HG02938 (cell line): ENCODE results near the gene ATP2A2.

ENCODE experiments used
- ATAC-seq: cut with Tn5 transposase; IDR thresholded peaks from one replicate; pipeline ENCODE4 v1.9.1; 2021; ENCODE audit warnings: mild to moderate bottlenecking, moderate library complexity; ENCODE audit not compliant: unreplicated experiment

ATP2A2 gene

GRCh38 chr12:110258466-110258865 is 22.6 kb upstream of the ATP2A2 start:
- no peak for ATAC-seq

DNA sequence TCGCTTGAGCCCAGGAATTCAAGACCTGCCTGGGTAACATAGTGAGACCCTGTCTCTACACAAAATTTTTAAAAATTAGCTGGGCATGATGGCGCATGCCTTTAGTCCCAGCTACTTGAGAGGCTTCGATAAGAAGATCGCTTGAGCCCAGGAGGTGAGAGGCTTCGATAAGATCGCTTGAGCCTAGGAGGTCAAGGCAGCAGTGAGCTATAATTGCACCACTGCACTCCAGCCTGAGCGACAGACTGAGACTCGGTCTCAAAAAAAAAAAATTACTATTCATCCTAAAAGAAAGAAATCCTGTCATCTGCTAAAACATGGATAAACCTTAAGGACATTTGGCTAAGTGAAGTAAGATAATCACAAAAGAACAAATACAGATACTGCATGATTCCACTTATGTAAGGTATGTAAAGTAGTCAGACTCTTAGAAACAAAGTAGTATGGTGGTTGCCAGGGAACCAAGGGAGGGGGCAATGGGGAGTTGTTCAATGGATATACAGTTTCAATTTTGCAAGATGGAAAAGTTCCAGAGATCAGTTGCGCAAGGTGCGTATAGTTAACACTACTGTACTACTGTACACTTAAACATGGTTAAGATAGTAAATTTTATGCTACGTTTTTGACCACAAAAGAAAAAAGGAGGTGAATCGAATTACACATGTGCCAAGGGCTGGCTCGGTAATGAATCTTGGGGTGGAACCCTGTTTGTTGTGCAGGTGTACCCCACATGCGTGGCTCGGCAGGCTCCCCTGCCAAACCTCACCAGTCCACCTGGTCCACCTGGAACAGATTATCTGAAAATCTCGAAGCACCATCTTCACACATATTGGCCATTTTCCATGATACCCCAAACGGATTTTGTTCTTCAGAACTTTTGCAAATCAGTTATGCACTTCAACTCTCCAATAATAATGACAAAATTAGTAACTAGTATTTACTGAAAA is 18.3 kb upstream of the ATP2A2 start:
- no peak for ATAC-seq

- ATAC-seq: no peak
Measured at GRCh38 chr12:110266381-110266960, 14.6 kb upstream of the ATP2A2 start.

DNA sequence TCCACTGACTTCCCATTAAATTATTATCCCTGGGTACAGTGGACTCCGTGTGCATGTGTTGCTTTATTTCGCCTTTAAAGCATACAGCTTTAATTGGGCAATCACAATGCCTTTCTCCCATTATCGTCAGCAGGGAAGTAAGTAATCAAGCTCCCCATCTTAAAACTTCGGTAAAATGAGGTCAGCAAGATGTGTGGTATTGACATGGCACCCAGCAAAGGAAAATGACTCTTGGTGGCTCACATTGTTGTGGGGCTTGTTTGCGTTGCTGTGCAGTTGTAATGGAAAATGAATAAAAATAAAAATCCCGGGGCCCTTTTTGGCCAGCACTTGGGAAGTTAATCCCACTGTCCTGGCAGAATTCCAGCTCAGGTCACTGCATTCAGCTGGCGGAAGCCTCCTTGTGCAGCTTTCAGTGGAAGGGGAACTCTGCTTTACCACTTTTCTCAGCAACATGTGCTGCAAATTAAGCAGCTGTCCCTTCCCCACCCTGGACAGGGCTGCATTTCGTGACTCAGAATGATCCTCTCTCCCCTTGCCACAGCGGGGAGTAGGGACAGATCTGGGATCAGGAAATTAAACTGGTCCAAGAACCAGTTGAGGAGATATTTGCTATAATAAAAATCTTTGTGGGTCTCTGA is 13.9 kb upstream of the ATP2A2 start:
- no peak for ATAC-seq

- no peak for ATAC-seq
Measured at GRCh38 chr12:110269622-110270124, 11.4 kb upstream of the ATP2A2 start.

DNA sequence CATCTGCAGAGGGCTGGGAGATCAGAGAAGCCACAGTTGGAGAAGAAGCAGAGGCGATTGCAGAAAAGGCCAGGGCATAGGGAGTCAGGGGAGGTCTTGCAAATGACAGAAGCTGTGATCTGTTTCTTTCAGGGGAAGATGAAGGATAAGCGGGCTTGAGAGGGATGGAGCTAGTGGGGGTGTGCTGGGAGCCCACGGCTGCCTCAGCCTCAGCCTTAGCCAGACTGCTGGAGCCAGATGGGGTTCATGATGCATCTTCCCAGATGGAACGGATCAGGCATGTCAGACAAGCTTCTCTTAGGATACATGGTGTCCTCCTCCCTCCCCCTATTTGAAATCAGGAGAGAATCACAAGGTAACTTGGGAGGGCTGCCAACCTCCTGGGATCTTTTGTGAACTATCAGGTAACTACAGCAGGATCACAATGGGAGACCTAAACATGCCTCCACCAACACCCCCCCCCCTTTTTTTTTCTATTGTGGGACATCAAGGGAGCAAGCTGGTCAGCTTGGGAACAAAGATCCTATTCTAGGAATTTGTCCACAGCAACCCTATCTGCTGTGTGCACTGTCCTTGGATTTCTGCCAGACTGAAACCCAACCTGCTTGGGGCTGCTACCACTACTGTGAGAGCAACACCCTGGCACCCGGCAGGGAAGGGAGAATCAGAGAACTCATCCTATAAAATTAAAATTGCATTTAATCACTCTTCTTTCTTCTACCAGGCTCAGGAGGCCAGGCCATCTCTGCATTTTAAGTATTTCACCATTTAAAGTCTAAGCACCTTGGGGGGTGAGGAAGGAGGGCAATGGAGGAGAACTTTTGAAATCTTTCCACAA is 10.7 kb upstream of the ATP2A2 start:
- ATAC-seq: no peak

GRCh38 chr12:110271015-110271414 is 10.0 kb upstream of the ATP2A2 start:
- no peak for ATAC-seq

DNA sequence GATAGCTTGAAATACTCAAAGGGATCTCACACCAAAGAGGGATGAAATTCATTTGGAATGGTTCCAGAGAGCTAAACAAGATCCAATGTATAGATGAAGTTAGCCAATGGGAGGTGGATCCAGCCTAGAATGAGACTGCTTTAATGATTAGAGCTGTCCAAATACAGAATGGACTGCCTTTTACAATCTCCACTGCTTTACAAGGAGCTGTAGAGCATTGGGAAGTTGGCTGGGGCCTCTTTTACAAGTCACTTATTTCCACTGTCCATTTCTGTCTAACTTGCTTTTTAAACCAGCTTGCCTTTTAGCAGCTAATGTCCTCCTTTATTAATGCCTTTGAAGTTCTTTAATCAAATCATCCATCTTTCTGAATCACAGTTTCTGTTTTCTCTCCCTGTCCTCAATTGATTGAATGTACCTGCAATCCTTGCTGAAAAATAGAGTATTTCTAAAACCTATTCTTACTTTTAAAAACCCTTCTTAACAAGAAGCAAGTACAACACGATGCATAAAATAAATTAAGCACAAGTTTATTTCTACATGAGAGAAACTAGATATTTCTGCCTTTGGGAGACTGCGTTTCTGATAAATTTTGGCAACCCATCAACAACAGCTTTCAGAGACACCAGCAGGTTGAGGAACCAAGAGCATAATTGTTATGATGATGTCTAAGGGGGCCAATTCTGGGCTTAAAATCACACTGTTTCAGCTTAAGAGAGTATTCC is 3.4 kb upstream of the ATP2A2 start:
- no peak for ATAC-seq

- no peak for ATAC-seq
Measured at GRCh38 chr12:110278255-110278536, 2.9 kb upstream of the ATP2A2 start.

DNA sequence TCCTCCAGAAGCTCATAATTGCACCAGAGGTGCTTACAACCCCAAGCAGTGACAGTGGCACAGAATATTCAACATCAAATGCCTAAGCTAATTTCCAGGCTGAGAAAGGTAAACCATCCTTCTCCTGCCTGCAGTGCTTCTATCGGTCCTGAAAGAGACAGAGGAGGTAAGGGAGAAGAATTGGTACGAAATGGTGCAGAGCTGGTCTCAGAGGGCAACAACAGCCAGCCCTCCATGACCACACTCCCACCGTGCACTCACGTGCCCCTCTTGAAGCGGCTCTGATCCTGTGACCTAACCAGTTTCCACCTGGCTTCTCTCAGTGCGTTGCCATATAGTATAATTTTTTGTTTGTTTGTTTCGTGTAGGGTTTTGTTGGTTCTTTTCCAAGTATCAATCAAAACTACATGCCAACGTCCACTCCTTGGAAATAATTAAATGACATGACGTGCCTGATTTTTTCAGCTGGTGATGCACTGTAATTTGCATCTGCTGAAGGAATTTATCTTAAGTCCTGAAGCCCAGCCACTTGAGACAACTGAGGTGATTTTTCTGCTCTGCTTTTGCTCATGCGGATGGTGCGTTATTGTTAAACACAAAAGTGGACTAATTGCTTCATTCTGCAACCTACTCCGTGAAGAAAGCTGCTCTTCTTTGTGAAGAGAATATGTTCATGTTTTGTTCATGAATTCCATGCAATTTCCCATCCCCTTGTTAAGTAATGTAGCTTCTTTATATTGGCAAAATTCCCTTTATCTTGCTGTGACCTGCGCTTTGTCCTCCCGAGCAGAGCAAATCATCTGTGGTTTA is 1.3 kb upstream of the ATP2A2 start:
- ATAC-seq: no peak

- peak; percentile 11 for ATAC-seq
Measured at GRCh38 chr12:110280392-110280778, 662 bp upstream of the ATP2A2 start.

GRCh38 chr12:110281549-110282299 is 677 bp downstream of the ATP2A2 start:
- ATAC-seq: peak; percentile 34

DNA sequence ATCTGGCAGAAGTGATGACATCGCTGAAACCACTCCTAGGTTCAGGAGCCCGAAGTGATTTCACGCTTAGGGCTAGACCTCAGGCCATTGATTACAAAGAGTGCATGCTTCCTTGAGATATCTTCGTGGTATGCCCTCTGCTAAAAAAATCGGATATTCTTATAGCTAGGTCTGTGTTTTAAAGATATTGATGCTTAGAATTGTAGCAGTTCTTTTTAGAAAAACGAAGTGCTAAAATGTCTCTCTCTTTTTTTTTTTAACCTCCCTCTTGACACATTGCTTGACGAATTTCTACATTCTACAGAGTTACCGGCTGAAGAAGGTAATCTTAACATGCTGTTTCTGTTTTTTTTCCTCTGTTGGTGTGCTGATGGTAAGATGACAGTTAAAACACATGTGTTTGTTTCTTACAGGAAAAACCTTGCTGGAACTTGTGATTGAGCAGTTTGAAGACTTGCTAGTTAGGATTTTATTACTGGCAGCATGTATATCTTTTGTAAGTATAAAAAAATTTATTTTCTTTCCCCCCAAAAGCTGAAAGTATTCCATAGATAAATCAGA is 1.3 kb downstream of the ATP2A2 start:
- no peak for ATAC-seq

- ATAC-seq: no peak
Measured at GRCh38 chr12:110282956-110283817, 2.1 kb downstream of the ATP2A2 start.

- ATAC-seq: no peak
Measured at GRCh38 chr12:110284597-110284996, 3.5 kb downstream of the ATP2A2 start.

DNA sequence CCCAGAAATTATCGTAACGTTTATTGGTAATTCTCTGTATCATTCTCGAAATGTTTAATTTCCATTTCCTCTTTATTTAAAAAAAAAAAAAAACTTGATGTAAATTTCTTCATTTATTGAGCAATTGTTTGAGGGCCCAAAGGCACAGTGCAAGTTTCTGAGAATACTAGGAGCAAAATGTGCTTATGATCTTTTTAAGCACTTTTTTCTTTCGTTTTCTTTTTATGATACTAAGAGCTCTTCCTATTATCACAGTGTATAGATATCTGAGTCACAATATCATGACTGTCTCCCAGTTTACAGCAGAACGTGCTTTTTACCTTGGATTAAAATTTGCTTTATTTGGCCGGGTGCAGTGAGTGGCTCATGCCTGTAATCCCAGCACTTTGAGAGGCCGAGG is 5.6 kb downstream of the ATP2A2 start:
- ATAC-seq: no peak

DNA sequence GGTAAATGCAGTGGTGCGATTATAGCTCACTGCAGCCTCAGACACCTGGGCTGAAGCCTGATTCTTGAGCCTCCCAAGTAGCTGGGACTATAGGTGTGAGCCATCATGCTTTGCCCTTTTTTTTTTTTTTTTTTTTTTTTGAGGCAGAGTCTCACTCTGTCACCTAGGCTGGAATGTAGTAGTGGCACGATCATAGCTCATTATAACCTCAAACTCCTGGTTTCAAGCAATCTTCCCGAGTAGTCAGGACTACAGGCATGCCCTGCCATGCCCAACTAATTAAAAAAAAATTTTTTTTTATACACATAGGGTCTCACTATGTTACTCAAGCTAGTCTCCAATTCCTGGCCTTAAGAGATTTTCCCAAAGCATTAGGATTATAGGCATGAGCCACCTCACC is 6.9 kb downstream of the ATP2A2 start:
- ATAC-seq: no peak
